NCI-H2196 (cell line): ENCODE results near the gene PPP1R15B.

Experiments
- DNase-seq: peaks from one replicate; lab custom pipeline; 2025; ENCODE audit not compliant: unreplicated experiment; lab: John Stamatoyannopoulos, UW

Gene PPP1R15B

GRCh38 chr1:204411451-204412204, at the start of gene PPP1R15B:
Gene PPP1R15B (minus strand): TSS chr1:204411817. CDS start chr1:204411411, 406 bp downstream.
- DNase-seq = peak; percentile 97

GRCh38 chr1:204460346-204460745, 48.7 kb upstream of the PPP1R15B start:
- DNase-seq = no peak

GRCh38 chr1:204459706-204460105, 48.1 kb upstream of the PPP1R15B start:
- no peak for DNase-seq

- DNase-seq = no peak
Observed at GRCh38 chr1:204457666-204458065, 46.0 kb upstream of the PPP1R15B start.

- DNase-seq = no peak
Observed at GRCh38 chr1:204456826-204457442, 45.3 kb upstream of the PPP1R15B start.

GRCh38 chr1:204455831-204456145, 44.2 kb upstream of the PPP1R15B start:
- DNase-seq = no peak

- no peak for DNase-seq
Observed at GRCh38 chr1:204455063-204455830, 43.6 kb upstream of the PPP1R15B start.

GRCh38 chr1:204454476-204454875, 42.9 kb upstream of the PPP1R15B start:
- no peak for DNase-seq

GRCh38 chr1:204453141-204453772, 41.6 kb upstream of the PPP1R15B start:
- DNase-seq = no peak

- no peak for DNase-seq
Observed at GRCh38 chr1:204451352-204452124, 39.9 kb upstream of the PPP1R15B start.

- DNase-seq = no peak
Observed at GRCh38 chr1:204450461-204451257, 39.0 kb upstream of the PPP1R15B start.

GRCh38 chr1:204449678-204450280, 38.2 kb upstream of the PPP1R15B start:
- DNase-seq = no peak

GRCh38 chr1:204448991-204449677, 37.5 kb upstream of the PPP1R15B start:
- no peak for DNase-seq

- DNase-seq = no peak
Observed at GRCh38 chr1:204448344-204448964, 36.8 kb upstream of the PPP1R15B start.

GRCh38 chr1:204447736-204448135, 36.1 kb upstream of the PPP1R15B start:
- no peak for DNase-seq

GRCh38 chr1:204447190-204447589, 35.6 kb upstream of the PPP1R15B start:
- DNase-seq = no peak

GRCh38 chr1:204446413-204447111, 34.9 kb upstream of the PPP1R15B start:
- DNase-seq = peak; percentile 85

GRCh38 chr1:204445860-204446412, 34.3 kb upstream of the PPP1R15B start:
- peak; percentile 20 for DNase-seq
